HG03196 (cell line): ENCODE measurements around the gene HAX1.
"Not testable (repeated sequence)": the region's sequence is repeated elsewhere in the genome, so short reads cannot be mapped to it uniquely, and the experiment has no call there.

ENCODE experiments used
- ATAC-seq: cut with Tn5 transposase; IDR thresholded peaks from one replicate; pipeline ENCODE4 v1.9.1; 2021; ENCODE audit not compliant: unreplicated experiment

Gene HAX1

GRCh38 chr1:154276797-154277196, 4.4 kb downstream of the HAX1 start:
- no peak for ATAC-seq

DNA sequence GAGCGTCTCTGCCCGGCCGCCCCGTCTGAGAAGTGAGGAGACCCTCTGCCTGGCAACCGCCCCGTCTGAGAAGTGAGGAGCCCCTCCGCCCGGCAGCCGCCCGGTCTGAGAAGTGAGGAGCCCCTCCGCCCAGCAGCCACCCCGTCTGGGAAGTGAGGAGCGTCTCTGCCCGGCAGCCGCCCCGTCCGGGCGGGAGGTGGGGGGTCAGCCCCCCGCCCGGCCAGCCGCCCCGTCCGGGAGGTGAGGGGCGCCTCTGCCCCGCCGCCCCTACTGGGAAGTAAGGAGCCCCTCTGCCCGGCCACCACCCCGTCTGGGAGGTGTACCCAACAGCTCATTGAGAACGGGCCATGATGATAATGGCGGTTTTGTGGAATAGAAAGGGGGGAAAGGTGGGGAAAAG, 15.2 kb downstream of the HAX1 start:
- ATAC-seq: not testable (repeated sequence)

DNA sequence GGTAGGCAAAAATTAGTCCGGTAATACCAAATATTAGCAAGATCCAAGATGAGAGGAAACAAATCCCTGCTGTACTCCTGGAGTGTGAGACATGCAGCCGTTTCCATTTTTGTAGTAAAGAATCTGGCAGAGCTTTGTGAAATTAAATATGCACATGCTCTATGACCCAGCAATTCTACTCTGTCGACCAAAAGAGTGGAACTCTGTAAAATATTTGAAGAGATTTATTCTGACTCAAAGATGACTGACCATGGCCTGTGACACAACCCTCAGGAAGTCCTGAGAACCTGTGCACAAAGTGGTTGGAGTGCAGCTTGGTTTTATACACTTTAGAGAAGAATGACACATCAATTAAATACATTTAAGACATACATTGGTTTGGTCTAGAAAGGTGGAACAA, 16.2 kb downstream of the HAX1 start:
- ATAC-seq: no peak

DNA sequence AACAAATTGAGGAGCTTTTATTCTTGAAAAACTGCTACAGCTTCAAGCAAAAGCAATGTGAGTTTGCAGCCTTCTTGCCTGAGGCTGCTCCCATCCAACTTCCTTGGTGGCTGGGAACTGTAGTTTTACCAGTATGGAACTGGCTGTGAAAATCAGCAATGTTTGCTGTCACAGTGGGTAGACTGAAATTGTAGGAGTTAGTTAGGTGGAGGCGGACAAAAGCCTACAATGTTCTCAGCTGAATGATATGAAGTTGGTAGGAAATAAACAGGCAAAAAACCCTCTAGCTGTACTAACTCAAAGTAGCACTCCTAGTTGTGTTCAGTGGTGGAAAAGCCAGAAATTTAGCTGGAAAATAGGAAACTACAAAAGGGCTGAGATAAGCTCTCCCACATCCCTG, 18.5 kb downstream of the HAX1 start:
- ATAC-seq: no peak

DNA sequence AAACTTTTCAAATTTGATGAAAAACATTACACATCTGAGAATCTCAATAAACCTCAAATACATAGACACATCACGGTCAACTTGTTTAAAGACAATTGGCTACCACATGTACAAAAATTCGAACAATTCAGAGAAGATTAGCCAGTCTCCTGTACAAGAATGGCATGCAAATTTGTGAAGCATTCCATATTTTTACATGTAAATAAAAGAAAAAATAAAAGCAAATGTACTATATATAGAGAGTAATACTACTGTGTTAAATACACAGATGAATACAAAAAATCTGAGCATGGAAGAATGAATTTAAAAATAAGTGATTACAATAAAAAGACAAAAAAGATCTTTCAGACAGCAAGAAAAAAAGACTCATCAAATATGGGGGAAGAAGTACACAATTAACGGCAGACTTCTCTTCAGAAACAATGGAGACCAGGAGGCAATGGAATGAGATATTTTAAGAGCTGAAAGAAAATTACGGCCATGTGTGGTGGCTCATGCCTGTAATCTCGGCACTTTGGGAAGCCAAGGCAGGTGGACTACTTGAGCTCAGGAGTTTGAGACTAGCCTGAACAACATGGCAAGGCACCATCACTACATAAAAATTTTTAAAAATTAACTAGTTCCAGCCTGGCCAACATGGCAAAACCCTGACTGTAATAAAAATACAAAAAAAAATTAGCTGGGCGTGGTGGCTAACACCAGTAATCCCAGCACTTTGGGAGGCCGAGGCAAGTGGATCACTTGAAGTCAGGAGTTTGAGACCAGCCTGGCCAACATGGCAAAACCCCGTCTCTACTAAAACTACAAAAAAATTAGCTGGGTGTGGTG, 23.2 kb downstream of the HAX1 start:
- no peak for ATAC-seq

DNA sequence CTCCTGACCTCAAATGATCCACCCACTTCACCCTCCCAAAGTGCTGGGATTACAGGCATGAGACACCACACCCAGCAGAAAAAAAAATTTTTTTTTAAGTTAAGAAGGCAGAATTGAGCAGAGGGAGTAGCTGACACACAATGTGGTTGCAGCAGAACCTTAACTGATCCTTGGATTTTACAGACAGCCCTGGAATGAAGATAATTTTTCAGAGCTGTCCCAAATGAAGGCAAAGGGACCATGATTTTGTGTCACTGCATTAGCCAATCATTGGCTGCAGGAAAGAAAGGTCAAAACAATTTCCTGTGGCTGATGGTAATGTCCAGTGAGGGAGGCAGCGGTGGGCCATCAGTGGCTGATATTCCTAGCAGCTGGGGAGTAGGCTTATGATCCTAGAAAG, 29.2 kb downstream of the HAX1 start:
- ATAC-seq: no peak

DNA sequence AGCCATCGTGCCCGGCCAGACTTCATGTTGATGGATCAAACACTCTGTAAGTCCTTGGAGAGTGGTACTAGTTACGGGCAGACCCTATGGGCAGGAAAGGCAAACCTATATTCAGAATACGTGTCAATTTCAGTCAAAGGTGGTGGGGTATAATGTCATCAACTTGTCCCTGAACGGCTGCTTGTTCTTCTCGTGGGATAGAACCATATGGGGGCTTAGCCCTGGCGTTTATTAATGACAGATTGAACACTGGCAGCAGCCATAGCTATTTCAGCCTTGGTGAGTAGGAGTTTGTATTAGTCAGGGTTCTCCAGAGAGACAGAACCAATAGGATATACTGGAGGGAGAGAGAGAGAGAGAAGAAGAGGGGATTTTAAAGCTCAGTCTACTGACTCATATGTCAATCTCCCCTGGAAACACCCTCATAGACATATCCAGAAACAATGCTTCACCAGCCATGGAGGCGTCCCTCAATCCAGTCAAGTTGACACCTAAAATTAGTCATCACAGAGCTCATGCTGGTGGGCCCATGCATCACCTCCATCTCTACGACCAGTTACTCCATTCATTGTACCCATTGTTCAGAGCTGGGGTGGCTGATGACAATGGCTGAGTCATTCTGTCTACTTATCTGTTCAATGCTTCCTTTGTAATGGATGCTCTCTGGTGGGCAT, 32.4 kb downstream of the HAX1 start:
- peak; percentile 46 for ATAC-seq

- no peak for ATAC-seq
Observed at GRCh38 chr1:154306151-154306550, 33.7 kb downstream of the HAX1 start.

DNA sequence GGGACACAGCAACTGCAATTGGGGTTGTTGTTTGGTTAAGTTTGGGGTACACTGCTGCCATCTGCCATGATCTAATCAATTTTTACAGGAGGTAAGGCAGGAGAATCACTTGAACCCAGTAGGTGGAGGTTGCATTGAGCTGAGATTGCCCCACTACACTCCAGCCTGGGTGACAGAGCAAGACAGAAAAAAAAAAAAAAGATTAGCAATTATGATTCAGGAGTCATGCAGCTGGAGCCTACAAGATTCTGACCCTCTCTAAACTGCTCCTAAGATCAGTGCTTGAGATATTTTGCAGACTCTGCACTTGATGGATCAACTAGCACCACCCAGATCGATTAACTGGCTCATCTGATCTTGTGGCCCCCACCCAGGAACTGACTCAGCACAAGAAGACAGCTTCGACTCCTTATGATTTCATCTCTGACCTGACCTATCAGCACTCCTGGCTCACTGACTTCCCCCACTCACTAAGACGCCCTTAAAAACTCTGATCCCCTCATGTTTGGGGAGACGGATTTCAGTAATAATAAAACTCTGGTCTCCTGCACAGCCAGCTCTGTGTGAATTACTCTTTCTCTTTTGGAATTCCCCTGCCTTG, 35.3 kb downstream of the HAX1 start:
- not testable (repeated sequence) for ATAC-seq

- ATAC-seq: not testable (repeated sequence)
Observed at GRCh38 chr1:154309136-154309535, 36.7 kb downstream of the HAX1 start.

DNA sequence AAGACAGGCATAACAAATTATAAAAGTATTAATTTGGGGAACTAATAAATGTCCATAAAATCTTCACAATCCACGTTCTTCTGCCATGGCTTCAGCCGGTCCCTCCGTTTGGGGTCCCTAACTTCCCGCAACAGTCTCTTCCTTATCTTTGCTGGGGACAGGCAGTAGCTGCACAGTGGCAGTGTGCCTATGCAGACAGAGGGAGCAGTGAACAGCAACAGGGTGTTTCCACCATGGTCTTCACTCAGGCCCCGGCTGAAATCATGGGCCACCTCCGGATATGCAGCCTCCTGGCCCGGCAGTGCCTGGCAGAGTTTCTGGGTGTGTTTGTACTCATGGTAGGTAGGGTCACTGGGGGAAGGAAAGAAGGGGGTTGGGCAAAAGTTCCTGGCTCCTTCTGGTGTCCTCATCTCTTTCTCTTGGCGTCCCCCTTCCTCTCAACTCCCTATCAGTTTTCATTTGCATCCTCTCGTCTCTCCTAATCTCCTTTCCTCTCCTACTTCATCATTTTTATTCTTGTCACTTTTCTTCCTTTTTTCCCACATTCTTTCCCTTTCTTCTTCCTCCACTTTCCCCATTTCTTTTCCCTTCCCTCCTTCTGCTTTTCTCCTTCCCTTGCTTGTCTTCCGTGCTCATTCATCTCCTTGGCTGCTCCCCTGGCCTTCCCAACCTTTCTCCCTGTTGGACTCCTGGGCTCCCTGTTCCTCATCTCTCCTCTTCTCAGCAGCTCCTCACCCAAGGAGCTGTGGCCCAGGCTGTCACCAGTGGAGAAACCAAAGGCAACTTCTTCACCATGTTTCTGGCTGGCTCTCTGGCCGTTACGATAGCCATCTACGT, 40.0 kb downstream of the HAX1 start:
- ATAC-seq: not testable (repeated sequence)

DNA sequence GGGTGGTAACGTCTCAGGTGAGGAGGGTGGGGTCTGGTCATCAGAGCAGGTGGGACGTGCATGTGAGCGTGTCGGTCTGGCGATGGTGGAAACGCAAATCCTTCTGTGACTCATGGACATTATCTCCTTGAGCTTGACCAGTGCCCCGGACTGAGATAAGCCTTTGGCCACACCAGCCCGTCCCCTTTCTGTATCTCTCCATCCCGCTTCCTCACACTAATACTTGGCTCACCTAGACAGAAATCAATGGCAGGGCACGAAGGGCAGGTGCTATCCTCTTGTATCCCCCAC, 40.6 kb downstream of the HAX1 start:
- no peak for ATAC-seq

- ATAC-seq: not testable (repeated sequence)
Observed at GRCh38 chr1:154314226-154314625, 41.8 kb downstream of the HAX1 start.

GRCh38 chr1:154316704-154317103, 44.3 kb downstream of the HAX1 start:
- ATAC-seq: no peak

DNA sequence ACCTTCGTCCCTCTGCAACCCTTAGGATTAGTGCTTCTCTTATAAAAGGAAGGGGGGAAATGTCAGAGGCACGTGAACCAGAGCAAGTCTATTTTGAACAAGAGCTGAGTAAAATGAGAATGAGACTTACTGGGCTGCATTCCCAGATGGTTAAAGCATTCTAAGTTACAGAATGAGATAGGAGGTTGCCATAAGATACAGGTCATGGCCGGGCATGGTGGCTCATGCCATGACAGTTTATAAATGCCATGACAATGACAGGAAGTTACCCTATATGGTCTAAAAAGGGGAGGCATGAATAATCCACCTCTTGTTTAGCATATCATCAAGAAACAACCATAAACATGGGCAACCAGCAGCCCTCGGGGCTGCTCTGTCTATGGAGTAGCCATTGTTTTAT, 46.0 kb downstream of the HAX1 start:
- ATAC-seq: no peak

DNA sequence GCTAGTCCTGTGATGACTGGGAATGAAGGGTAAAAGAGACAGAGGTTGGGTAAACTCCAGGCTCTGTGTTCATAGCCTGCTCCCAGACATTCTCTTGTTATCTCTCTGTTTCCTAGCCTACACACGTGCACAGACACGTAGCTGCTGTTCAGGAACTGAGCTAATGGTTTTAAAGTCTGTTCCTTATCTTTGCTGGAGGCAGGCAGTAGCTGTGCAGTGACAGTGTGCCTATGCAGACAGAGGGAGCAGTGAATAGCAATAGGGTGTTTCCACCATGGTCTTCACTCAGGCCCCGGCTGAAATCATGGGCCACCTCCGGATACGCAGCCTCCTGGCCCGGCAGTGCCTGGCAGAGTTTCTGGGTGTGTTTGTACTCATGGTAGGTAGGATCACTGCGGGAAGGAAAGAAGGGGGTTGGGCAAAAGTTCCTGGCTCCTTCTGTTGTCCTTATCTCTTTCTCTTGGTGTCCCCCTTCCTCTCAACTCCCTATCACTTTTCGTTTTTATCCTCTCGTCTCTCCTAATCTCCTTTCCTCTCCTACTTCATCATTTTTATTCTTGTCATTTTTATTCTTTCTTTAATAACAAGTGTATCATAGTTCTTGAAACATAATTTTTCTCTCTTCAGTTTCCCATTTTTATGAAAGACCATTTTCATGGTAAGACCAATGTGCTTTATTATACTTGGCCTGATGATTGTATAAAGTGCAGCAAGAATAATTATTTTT, 48.6 kb downstream of the HAX1 start, which contains the start of gene AQP10:
Gene AQP10 (plus strand): TSS at position 212 of the 727 bp plus-strand sequence. CDS start 63 bp downstream, at position 275.
- ATAC-seq: no peak

DNA sequence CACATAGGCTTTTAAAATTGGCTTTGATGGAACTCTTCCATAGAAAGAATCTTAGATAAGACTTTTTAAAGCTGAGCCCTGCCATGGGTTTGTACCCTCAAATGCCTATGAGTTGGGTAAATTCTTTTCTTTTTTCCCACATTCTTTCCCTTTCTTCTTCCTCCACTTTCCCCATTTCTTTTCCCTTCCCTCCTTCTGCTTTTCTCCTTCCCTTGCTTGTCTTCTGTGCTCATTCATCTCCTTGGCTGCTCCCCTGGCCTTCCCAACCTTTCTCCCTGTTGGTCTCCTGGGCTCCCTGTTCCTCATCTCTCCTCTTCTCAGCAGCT, 49.1 kb downstream of the HAX1 start:
- not testable (repeated sequence) for ATAC-seq

GRCh38 chr1:154323493-154323892, 51.1 kb downstream of the HAX1 start:
- ATAC-seq: no peak

DNA sequence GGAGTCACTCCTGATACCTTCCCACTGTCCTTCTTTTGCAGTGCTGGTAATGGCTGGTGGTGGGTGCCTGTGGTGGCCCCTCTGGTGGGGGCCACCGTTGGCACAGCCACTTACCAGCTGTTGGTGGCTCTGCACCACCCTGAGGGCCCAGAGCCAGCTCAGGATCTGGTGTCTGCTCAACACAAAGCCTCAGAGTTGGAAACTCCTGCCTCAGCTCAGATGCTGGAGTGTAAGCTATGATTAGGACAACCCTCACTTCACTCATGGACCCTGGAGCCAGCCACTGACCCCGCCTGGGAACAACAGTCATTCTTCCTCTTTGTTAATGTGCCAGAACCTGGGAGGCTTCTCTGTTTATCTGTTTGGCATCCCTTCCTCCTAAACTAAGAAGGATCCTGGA, 51.8 kb downstream of the HAX1 start:
- no peak for ATAC-seq

- ATAC-seq: peak; percentile 42
Observed at GRCh38 chr1:154324669-154325582, 52.5 kb downstream of the HAX1 start, which contains the start of gene ATP8B2. Gene ATP8B2, plus strand, starts transcription at chr1:154325525. Its CDS starts 2,617 bp downstream, at chr1:154328142.
